Dermis blood vessel endothelial cell (primary cell): ENCODE results near the gene METTL26. TPM values are rescaled to one million over a fixed set of nuclear protein-coding genes. Genes with fewer than 3 reads are reported as not detected.
"Not testable (repeated sequence)": the region's sequence is repeated elsewhere in the genome, so short reads cannot be mapped to it uniquely, and the experiment has no call there.

ENCODE experiments used
- DNase-seq: peaks from one replicate; pipeline ENCODE4 v3.0.0; 2010
- total RNA-seq: library from RNA; depleted of rRNA; stranded (reverse); fragments of >200 nt; gene quantifications from 2 replicates; pipeline ENCODE4 v1.2.3, GENCODE V29; 2014

Gene METTL26
- total RNA-seq, 1 donor from 2014 or later = 83.6 TPM

DNA sequence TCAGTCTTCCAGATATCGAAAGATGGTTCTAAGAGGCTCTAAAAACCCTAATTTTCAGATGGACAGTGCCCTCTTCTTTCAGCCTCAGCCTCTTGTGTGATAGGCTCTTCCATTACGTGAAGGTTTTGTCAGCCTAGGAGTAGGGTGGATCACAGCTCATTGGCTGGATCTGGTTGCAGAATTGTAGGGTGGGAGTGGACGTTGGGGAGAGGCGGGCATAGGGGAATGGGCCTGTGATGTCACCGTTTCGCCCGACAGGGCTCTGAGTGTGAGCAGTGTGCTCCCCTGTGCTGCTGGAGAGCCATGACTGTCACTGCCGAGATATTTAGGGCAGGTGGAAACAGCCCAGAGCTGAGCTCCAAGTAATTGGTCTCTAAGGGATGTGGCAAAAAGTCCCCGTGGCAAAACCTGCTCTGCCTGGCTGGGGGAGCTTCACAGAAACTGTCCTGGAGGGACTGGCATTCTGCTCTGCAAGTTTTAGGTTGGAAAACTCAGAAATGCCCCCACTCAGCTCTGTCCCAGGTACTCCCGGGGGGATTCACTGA, 11.5 kb downstream of the METTL26 start:
- no peak for DNase-seq

DNA sequence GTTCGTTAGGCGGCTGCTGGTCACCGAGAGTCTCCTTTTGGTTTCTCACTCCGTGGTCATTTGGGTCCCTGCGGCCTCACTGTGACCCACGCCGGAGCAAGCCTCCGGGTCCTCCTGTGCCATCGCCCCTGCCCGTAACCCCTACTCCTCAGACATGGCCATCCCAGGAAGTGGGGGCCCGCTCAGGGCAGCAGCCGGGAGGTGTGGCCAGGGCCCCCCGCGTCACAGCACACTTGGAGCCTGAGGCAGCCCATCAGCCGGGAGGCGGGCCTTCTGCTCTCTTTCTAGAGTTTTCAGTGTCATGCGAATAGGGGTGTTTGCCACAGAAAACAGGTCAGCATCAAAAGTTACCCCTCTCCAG, 13.2 kb downstream of the METTL26 start:
- DNase-seq = no peak

DNA sequence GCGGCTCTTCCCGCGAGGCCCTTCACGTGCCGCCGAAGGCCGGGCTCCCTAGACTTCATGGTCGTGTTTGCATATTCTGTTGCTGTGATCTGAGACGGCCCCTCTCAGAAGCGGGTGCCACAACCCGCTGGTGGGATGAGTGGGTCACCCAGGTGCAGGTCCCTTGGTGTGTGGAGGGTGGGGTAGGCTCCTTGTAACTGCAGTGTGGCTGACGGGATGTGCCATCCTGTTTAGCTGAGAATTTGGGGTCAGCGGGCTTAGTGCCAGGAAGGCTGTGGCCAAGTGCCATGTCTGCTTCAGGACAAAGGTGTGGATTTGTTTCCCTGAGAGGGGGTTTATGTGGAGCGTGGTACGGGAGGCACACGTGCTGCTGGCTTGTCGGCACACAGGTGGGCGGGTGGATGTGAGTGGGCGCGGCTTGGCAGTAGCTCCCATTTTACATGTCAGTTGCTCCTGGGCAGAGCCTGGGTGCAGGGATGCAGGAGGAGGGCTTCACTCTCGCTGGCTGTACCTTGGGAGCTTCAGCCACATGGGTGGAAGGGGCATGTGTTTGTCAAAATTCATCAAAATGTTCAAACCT, 14.5 kb downstream of the METTL26 start:
- DNase-seq = no peak

DNA sequence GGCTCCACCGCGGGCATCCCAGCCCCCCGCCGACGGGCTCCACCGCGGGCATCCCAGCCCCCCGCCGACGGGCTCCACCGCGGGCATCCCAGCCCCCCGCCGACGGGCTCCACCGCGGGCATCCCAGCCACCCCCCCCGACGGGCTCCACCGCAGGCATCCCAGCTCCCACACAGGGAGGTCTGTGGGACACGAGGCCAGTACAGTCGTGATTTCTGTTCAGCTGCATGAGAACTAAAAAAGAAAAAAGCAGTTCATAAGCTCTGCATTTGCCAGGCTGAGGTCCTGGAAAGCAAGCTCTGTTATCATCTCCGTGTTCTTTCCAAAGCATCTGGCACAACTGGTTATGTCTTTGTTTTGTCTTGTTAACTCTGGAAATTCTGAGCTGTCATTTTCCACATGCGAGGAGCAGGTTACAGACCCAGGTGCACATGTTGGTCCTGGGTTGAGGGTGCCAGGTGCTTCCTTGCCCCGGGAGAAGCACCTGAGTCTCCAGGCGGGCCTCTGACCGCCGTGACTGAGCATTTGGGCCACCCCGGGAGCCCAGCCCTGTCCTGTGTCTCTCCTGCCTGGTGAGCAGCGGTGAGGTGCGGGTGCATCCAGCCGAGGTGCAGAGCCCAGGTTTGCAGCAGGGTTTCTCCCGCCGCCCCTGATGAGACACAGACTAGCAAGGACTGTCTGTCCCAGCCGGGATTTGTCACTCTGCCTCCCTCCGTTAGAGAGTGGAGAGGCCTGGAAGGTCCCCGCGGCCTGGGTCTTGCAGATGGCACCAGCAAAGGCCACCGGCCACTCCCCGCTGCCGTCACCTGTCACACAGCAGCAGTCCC, 15.2 kb downstream of the METTL26 start:
- DNase-seq = no peak

DNA sequence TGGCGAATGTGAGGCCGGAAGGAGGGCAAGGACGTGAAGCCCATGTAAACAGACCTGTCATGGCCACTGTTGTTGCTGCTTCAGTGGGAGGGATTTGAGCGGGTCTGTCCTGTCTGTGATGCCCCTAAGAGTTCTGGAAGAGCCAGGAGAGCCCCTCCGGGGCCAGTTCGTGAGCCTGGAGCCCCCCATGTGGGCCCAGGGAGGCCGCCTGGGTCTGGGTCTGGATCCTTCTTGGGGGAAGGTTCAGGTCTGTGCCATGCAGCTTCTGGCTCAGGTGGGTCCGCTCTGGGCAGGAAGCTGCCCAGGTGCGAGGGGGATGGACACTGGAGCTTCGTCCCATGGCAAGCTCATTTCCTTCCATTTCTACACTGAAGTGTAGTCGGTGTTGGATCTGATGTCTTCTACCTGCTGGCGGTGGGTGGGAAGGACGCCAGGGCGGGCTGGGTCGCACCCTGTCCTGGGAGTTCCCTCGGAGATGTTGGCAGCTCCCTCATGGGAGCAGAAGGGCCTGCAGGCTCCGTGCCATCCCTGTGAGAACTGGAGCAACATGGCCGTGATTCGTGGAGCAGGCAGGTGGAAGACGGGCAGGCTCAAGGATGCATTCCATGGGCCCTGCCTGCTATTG, 16.5 kb downstream of the METTL26 start:
- no peak for DNase-seq

DNA sequence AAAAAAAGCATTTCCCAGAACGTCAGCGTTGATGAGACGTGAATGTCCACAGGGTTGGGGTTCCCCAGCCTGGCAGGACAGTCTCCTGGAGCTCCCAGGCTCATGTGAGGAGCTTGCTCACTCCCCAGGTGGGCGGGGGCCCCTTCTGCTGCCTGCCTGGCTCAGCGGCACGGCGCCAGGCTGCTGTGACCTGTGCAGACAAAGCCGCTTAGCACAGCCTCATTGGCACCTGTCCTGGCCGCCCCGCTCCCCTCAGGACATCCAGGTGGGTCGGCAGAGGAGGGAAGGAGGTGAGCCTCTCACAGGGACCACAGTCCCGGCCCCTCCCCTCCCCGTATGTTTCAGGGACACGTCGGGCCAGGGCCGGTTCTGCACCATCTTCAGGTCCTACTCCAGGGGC, 18.2 kb downstream of the METTL26 start:
- no peak for DNase-seq

DNA sequence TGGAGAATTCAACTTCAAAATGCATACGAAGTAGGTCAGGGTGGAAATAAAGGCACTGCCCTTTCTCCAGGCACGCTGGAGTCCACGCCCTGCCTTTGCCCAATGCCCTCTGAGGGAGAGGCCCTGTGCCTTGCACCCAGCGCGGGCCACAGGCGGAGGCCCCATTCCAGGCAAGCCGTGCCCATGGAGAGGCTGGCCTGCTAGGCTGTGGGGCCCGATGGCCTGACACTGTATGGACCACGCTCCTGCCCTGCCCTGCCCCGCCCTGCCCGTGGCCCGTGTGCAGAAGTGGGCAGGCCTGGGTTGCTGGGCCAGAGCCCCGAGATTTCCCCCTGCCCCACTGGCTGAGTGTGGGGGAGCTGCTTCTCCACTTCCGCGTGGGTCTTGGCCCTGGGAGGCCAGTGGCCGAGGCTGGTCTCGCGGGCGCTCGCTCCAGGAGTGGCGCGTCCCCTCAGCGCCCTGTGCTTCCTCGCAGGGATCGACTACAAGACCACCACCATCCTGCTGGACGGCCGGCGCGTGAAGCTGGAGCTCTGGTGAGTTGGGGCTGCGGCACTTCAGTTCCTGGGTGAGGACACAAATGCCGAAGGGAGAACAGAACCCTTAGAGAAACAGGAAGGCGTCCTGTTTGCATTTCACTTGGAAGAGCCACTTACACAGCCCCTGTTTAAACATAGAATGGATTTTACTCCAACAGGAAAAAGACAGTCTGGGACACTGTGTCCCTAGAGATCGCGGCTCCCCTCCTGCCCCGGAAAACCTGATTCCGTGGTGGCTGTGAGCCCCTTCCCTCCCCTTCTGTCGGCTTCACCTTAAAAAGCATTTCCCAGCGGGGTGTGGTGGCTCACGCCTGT, 19.1 kb downstream of the METTL26 start:
- no peak for DNase-seq

DNA sequence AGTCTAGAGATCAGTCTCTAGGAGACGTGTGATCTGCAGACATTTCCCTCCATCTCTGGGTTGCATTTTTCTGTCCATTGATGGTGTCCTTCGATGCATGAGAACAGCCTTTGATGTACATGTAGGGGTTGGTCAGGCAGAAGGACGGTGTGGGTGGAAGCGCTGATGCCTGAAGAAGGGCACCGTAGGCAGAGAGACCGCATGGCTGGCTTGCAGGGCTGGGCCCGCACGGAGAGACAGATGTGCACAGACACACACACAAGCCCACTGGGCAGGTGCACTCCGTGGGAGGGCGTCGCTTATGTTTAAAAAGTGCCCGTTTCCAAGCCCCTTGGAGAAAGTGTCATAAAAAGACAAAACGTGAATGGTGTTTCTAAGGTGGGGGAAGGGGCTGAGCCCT, 21.0 kb downstream of the METTL26 start:
- DNase-seq = no peak

DNA sequence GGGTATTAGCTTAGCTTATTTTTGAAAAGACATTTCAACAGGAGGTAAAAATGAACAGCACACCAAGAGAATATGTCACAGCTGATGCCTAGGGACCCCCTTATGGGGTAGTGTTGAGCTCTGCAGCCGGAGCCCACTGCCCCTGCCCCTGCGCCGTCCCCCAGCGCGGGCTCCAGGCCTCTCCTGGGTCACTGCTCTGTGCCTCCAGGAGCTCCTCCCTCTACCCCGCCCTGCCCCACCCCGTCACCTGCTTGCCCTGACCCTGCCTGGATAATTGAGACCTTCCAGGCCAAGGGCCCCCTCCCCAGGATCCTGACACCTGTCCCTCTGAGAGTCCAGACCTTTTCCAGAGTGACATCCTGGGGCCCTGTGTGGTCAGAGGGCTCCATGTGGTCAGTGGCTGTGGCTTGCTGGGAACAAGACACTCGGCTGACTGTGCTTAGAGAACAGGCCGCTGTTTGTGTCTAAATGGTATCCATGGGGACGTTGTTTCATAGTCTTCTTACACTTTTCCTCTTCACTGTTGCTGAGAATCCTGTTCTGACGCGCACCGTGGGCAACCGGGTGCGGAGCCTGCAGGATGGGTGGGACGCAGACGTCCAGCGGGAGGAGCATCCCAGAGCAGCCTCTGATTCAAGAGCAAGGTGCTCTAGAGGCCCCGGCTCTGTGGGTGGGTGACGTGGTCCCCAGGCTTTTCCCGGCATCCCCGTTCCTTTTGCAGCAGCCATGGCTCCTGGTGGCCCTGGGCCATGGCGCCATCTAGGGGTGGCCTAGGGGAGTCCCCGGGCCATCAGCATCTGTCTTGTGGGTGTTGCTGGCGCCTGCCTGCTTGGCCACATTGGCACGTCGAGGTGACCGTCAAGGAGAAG, 25.4 kb downstream of the METTL26 start:
- peak; percentile 60 for DNase-seq

DNA sequence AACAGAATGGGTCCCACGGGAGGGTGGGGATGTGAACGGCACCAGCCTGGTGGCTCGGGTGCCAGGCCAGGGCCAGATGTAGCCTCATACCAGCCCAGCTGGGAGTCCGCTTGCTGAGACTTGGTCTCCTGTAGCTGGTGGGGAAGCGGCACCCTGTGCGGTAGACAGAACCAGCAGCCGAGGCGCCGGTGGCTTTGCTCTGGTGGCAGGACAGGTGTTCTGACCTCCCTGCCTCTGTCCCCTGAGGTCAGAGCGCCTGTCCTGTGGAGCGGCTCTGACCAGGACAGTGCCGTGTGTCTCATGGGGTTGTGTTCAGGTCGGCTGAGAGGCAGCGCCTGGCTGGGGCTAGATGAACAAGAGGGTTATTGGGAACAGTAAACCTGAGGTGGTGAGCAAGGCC, 26.1 kb downstream of the METTL26 start:
- no peak for DNase-seq

DNA sequence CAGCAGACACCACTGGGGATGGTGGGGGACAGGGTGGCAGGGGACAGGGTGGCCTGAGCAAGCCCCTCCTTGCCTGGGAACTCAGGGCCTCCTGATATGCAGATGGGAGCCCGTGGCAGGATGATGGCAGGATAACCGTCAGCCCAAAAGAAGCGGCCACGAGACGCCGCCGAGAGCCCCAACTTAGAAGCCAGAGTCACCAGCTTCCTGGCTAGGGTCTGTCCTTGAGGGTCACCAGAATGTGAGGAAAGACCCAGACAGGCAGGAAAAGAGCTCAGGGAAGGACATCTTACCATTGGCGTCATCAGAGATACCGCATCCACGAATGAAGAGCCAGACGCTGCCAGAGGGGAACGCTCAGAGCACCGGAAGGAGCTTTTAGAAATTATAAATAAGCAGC, 26.8 kb downstream of the METTL26 start:
- DNase-seq = no peak

DNA sequence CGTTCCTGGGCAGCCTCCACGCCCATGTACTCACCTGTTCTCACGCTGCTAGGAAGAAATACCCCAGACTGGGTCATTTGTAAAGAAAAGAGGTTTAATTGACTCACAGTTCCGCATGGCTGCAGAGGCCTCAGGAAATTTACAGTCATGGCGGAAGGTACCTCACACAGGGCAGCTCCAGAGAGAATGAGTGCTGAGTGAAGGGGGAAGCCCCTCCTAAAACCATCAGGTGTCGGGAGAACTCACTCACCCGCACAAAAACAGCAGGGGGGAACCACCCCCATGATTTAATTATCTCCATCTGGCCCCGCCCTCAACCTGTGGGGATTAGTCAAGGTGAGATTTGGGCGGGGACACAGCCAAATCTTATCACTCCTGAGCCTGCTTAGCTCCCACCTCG, 28.1 kb downstream of the METTL26 start:
- DNase-seq = no peak

DNA sequence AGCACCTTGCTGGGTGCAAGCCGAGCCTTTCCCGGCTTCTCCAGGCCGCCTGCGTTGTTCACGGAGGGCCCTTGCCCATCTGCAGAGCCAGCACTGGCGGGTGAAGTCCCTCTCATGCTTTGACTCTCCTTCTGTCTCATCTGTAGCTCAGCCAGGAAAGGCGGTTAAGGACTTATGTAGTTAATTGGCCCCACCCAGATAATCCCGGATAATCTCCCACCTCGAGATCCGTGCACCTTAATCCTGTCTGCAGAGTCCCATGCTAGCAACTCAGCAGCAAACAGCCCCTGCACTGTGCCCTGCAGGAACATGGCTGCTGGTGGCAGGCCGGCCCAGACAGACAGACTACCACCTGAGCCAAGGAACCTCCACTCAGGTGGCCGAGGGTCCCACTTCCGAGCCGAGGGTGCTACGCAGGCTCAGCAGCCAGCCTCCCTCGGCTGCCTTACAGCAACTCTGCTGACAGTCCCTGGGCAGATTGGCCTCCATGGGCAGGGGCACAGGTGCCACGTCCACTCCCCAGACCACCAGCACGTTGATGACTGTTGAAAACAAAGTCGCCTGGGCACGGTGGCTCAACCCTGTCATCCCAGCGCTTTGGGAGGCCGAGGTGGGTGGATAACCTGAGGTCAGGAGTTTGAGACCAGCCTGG, 29.3 kb downstream of the METTL26 start:
- DNase-seq = no peak

DNA sequence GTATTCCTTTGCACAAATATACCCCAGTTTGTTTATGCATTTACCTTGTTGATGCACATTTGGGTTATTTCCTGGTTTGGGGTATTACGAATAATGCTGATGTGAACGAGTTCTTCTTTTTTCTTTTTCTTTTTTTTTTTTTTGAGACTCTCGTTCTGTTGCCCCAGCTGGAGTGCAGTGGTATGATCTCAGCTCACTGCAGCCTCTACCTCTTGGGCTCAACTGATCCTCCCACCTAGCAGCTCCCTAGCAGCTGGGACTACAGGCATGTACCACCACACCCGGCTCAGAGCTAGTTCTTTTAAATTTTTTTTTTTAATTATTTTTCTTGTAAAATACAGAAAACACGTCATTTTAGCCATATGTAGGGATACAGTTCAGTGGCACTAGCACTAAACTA, 32.2 kb downstream of the METTL26 start:
- no peak for DNase-seq

DNA sequence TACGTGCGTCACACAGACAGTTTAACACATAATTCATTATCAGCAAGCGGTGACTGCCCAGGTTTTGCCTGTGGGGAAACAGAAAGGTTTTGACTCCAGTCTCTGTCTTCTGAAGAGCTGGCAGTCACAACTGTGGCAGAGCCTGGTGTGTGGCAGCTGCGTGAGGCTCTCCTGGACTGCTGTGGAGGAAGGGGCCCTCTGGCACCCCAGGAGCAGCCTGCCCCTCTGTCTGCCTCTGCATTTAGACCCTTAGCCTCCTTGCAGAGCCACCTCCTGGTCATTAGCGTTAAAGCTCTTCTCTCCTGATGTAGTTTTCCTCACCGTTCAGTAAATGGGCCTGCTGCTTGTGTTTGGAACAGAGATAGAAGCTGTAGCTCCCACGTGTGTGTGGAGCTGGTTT, 35.3 kb downstream of the METTL26 start:
- DNase-seq = peak; percentile 38

DNA sequence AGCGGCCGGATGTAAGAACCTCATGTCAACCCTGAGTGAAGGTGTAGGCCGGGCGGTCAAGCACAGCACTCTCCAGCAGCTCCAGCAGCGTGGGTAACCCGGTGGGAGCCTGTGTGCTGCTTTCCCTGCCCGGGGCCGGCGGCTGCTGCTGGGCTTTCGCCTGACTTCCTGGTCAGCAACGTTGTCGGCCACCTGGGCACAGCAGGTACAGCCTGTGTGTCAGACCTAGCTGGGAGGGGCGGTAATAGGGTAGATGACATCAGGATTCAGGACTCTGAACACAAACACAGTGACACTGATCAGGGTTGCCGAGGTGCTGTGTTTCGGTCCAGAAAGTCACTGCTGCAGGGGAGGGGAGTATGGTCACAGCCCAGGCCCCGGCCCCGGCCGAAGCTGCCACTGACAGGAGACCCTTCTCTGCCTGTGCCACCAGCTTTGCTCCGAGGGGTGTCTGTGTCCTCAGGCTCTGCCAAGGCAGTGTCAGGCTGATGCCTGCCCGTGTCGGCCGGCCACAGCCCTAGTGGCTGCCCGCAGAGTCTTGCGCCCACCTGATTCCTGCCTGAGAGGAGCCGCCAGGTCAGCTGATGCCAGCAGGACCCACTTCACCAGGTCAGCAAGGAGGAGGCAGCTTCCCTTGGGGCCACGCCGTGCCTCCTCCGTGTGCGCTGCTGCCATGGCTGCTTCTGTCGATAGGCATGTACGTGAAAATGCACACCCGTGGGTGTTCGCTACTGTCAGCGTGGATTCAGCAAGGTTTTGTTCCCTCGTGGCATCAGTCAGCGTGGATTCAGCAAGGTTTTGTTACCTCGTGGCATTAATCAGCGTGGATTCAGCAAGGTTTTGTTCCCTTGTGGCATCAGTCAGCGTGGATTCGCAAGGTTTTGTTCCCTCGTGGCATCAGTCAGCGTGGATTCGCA, 37.0 kb downstream of the METTL26 start:
- no peak for DNase-seq

DNA sequence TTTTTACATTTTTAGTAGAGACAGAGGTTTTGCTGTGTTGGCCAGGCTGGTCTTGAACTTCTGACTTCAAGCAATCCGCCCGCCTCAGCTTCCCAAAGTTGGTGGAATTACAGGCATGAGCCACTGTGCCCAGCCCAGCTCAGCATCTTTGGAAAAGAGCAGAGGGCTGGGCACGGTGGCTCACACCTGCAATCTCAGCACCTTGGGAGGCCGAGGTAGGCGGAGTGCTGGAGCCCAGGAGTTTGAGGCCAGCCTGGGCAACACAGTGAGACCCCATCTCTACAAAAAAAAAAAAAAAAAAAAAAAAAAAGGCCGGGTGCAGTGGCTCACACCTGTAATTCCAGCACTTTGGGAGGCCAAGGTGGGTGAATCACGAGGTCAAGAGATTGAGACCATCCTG, 38.5 kb downstream of the METTL26 start:
- not testable (repeated sequence) for DNase-seq

DNA sequence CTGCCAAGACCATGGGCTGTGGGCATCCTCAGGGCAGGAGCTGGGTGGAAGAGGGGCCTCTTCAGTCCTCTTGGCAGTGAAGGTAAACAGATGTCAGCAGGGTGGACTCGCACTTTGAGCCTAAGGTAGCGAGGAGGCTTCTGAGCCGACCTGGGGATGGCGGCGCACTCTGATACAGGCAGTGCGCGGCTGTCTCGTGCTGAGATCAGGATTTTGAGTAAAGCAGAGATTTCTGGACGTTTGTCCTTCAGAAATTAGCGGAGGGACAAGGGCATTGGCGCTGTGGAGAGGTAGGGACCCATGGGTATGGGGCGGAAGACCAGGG, 39.4 kb downstream of the METTL26 start:
- DNase-seq = no peak

DNA sequence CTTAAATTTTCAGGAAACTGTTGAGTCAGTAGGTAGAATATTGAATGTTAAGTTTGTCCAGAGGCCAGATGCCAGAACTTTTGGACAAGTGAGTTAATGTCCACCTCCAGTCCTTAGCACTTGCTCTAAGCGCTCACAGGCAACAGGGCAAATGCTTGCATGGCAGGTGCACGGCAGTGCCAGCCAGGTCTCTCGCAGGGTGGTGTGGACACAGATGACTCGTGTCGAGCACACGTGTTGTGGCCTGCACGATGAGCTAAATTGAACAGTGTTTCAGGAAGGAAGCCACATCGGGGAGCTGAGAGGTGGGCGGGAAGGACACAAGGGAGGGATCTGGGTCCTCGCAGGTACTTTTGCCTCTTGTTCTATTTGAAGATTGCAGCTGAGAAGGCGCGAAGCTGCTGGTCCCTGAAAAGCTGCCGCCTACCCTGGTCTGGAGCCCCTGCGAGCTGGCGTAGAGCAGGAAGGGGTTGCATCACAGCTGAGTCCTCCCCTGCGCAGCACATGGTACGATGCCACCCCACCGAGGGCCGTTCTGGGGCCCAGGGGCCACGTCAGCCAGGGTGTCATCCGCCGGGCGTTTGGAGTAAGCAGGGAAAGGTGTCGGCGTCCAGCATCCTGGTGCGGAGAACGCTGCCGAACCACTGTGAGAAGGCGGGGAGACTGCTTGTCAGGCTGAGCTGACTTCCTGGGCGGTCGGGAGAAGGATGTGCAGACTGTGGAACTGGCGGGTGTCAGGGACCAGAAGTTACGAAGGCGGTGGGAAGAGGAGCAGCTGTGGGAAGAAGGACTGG, 40.0 kb downstream of the METTL26 start:
- DNase-seq = no peak
